ENCODE measurements around the gene FOXO3. TPM values are rescaled to one million over a fixed set of nuclear protein-coding genes. Genes with fewer than 3 reads are reported as not detected.

Gene FOXO3
- total and polyA plus RNA-seq, 11 donors, result 11.6 to 87.9 (median 38.7) TPM

DNA sequence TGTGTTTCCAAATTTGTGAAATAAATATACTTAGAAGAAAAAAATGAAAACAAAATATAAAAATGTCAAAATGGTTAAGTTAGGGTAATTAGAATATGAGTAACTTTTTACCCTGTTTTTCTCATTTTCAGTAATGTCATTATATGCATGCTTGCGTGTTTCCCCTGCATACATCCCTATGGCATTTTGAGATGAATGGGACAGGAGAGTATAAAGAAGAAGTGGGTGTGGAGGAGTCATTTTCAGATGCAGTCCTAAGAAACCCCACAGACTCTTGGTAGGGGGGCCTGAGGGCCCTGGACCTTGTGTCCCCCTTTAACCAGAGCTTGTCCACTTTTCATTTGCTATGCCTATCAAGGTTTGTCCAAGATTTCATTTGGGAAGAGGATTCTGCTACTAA is 77.2 kb downstream of the FOXO3 start:
- H3K4me3 ChIP-seq, result no peak overlapping the region
- no peaks in the 10 kb centered on the region for H3K36me3 ChIP-seq
- intact Hi-C loops (cut with DNase I), result no loop called here
- no peaks in the 10 kb centered on the region for H3K27me3 ChIP-seq
- no peaks in the 10 kb centered on the region for H3K9me3 ChIP-seq
- peaks cover 2 to 75% (median 53%) of the 10 kb centered on the region in 12 donors for H3K4me1 ChIP-seq
- H3K27ac ChIP-seq, result no peak overlapping the region
- DNase-seq (no peak), ATAC-seq (no peak)
- 97 to 99% (median 98%) methylated on average over 1 of the region's 1 CpG for WGBS, 4 donors
- TF ChIP-seq POLR2A (IDR thresholded peaks at IDR 0.05), result no peak
- no peak for TF ChIP-seq CTCF (IDR thresholded peaks at IDR 0.05)

GRCh38 chr6:108638993-108639392 is 78.3 kb downstream of the FOXO3 start:
- TF ChIP-seq CTCF (IDR thresholded peaks at IDR 0.05) (no peak), POLR2A (IDR thresholded peaks at IDR 0.05) (no peak)
- intact Hi-C loops (cut with DNase I), result no loop called here
- Histone ChIP-seq H3K27ac (peak overlapping the region in 1 of 12 donors; percentile 26), H3K36me3 (no peaks in the 10 kb centered on the region), H3K9me3 (no peaks in the 10 kb centered on the region), H3K4me1 (peaks cover 2 to 75% (median 46%) of the 10 kb centered on the region in 12 donors), H3K4me3 (no peak overlapping the region), H3K27me3 (no peaks in the 10 kb centered on the region)
- DNase-seq, result no peak
- 58 to 74% (median 70%) methylated on average over 2 of the region's 2 CpGs for WGBS, 4 donors
- ATAC-seq, result peak in 2 of 4 donors; percentile 10 to 13

- DNase-seq (no peak), ATAC-seq (no peak)
- TF ChIP-seq POLR2A (IDR thresholded peaks at IDR 0.05) (no peak), CTCF (IDR thresholded peaks at IDR 0.05) (no peak)
- H3K4me3 ChIP-seq, result no peak overlapping the region
- H3K4me1 ChIP-seq, result peaks cover 2 to 76% (median 48%) of the 10 kb centered on the region in 12 donors
- intact Hi-C loops (cut with DNase I), result no loop called here
- H3K27ac ChIP-seq, result no peak overlapping the region
- WGBS, 4 donors, result 60 to 79% (median 71%) methylated on average over 2 of the region's 2 CpGs
- no peaks in the 10 kb centered on the region for H3K9me3 ChIP-seq
- H3K36me3 ChIP-seq, result no peaks in the 10 kb centered on the region
- H3K27me3 ChIP-seq, result no peaks in the 10 kb centered on the region
Observed at GRCh38 chr6:108640104-108640503, 79.4 kb downstream of the FOXO3 start.

DNA sequence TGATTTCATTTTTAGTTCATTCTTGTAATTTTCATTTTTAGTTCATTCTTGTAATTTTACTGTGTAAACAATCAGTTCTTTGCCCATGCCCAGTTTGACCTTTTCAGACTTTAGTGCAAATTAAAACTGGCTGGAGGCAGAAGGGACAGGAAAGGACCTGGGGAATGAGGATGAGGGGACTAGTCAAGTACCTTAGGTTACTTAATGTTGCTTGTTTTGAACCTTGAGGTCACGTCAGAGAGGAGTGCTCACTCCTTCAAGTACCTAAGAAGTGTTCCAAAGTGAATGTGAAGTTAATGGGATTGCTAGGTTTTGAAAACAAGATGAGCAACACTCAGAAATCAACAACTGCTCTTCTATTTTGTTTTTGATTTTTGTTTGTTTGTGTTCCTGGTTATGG is 82.5 kb downstream of the FOXO3 start:
- WGBS, 4 donors, result 75 to 79% (median 78%) methylated on average over 1 of the region's 1 CpG
- TF ChIP-seq CTCF (IDR thresholded peaks at IDR 0.05), result no peak
- TF ChIP-seq POLR2A (IDR thresholded peaks at IDR 0.05), result no peak
- no peak for ATAC-seq
- Histone ChIP-seq H3K4me1 (peaks cover 4 to 82% (median 49%) of the 10 kb centered on the region in 12 donors), H3K36me3 (peaks cover 0 to 4% (median 0%) of the 10 kb centered on the region in 9 donors), H3K27ac (peak overlapping the region in 2 of 12 donors; percentile 0 to 3), H3K9me3 (no peaks in the 10 kb centered on the region), H3K27me3 (no peaks in the 10 kb centered on the region), H3K4me3 (no peak overlapping the region)
- DNase-seq, result no peak
- intact Hi-C loops (cut with DNase I), result no loop called here

Data from heart left ventricle (tissue), 16 donors.